Activated gamma-delta T cell (primary cell): ENCODE data around the gene USP48.
A peak's percentile ranks its signal among the peaks of the same experiment; 100 is the strongest.

Experiments
- DNase-seq: peaks from one replicate; lab custom pipeline; 2025; lab: John Stamatoyannopoulos, UW

Gene USP48

DNA sequence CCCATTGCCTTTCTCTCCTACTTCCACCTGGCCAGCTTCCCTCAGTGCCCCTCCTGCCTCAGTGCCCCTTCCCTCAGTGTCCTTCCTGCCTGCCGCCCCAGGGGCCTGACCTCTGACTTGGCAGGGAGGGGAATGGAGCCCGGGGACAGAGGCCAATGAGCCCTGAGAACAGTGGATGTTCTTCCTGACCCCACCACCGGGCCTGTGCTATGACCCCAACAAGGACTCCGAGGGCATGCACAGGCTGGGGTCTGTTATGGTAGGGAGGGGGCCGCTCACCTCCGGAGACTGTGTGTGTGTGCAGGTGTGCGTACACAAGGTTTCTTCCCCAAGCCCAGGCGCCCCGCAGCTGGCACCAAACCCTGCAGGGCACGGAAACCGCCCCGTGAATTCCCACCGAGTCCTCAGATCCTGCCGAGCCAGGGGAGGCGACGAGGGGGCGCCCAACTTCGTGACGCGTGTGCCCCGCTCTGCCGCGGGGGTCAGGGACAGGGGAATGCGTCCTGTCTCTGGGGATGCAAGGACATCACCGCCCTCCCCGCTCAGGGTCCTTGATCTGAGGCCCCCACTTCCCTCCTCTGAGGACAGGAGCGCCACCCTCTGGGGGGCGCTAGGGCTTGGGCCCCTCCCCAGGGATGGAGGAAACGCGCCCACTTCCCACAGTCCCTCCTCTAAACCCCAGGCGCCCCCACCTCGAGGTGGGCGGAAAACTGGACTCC lies 114.6 kb downstream of the USP48 start:
- no peak for DNase-seq

DNA sequence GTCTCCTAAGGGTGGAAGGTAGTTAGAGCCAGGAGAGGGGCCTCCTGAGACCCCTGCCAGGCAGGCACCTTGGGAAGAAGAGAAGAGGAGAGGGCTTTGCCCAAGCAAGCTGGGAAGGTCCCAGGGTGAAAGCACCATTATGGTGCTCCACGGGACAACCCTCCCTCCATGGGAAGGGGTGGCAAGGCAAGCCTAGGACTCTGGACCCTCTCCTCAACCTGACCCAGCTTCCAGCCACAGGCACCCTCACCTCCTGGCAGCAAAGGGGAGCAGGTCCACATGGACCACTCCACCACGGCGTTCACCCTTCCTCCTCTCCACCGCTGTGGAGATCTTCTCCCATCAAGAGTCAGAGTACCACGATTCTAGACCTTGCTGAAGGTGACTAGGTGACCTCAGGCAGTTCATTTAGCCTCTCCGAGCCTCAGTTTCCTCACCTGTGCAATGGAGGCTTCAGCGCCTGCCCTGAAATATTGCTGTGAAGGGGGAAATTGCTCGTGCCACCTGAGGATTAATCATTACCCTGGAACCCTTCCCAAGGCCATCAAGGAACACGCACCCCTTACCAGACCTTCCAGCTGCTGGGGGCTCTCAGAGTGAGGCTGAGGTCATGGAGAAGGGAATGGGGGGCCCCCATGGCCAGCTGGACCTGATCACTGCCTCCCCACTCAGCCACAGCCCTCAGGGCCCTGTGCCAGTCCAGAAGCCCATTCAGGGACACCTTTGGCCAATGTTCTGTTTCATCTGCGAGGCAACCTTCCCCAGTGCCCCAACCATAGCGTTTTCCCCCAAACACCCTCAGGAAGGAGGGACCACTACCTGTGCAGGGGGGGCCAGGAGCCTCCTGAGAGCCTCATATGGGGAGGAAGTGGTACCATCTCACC lies 115.4 kb downstream of the USP48 start:
- DNase-seq, result no peak

DNA sequence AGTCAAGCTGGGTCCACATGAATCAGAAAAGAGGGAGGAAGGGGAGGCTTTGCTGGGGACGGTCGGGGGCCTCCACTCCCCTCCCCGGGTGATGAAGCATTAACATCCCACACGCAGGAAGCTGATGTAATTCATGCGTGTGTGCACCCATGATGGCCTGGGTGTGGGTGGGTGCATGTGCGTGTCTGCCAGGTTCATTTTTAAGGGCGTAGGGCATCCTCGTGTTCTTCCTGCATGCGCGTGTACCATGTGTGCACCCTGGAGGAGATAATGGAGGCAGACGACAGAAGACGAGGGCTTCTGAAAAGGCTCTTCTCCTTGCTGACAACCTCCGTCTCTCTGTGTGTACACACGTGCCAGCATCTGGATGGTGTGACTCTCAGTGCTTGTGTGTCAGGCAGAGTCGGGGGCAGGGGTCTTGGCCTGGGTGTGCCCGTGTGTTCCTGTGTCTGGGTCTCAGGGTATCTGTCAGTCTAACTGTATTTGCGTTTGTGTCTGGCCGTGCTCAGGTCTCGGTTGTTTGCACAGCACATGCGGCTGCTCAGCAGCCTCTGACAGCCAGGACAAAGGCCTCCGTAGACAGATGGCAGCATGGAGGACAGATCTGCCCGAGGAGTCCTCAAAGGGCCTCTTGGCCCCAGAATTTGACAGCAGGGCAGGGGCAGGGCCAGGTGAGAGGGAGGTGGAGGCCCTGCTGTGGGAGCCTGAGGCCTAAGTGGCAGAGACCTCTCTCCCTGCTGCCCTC lies 116.2 kb downstream of the USP48 start:
- no peak for DNase-seq

DNA sequence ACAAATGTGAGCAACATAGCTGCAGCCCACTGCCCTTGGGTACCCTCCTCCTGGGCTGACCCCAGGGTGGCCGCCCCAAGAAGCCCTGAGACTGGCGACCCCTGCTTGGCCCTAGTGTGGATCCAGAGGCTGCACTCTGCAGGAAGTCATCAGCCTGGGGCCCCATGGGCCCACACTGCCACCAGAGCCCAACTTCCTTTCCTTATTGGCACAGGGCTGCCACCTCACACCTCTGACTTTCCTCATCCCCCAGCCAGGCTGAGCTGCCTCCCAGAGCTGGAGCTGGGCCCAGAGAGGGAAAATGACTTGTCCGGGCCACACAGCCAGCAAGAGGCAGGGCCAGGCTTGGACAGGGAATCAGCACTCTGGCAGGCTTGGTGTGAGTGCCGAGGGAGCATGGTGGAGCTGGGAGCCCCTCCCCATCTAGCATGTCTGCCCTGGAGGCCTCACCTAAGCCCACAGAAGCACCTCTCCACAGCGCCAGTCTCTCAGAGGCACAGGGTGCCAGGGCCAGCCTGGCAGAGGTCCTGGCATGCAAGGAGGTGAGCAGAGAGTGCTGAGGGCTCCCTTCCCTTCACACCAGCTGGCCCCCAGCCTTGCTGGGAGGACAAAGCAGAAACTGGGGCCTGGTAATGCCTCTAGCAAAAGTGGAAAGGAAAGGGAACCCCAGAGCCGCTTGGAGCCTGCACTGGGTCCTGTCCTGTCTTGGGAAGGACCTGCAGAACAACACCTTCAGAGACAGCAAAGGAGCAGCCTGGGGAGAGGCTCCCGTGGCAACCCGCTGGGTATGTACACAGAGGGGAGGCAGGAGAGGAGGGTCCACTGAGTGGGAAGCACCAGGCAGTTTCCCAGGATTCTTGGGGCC lies 117.0 kb downstream of the USP48 start:
- no peak for DNase-seq

DNA sequence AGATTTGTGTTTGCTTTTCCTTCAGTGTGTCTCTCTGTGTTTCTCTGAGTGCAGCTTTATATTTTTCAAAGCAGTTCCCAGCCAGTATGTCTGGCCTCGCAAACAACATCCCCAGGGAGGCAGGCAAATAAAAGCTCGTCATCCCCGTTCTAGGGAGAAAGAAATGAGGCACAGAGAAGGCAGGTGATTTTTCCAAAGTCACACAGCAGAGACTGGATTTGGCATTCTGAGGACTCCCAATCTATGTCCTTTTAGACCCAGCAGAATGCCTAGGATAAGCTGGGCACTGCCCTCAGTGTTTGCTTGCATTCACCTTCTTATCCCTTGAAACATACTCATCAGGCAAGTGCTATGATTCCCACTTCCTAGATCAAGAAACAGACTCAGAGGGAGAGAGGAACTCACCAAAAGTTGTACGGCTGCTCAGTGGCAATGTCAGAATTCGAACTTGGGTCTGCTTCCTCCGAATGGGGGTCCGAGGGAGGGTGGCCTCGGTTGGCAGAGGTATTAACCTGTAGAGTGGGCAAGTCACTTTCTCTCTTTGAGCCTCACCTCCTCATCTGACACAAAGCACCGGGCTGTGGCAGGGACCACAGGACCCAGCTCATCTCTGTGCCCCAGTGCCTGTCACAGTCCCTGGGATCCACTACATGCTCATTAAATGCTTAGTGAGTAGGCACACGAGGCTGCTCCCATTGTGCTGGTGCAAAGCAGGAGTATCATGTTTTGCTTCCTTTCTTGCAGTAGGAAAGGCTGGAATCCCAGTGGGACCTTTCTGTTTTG lies 118.0 kb downstream of the USP48 start:
- DNase-seq, result no peak

DNA sequence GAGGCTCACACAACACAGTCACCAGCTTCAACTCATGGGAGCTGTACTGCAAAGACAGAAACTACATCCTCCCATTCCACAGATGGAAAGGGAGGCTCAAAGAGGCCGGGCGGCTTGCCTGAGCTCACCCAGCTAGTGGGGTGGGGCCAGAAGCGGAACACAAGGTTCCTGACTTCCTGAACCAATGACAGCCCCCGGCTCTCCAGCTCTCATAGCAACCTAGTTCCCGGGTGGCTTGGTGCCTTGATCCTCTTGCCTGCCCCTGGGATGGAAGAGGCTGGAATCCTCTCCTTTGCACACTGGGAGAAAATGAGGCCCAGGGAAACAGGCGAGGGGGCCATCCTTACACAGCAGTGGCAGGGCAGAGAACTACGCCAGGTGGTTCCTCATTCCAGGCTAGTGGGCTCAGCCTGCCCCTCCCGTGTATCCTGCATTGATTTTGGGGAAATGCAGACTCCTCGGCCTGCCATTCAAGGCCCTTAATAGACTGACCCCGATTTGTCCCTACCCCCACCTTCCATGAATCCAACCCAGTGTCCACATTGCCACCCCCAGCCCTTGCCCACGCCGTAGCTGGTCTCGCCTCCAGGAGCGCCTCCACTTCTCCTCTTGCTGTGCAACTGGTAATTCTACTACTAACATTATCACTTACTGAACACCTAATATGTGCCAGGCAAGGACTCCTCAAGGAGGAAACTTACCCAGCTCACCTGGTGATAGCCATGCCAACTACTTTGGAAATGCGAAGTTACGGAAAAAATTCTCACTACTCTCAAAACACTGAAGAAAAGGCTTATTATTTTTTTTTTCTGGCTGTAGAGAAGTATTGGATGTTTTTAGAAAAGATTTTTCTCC lies 118.8 kb downstream of the USP48 start:
- no peak for DNase-seq

DNA sequence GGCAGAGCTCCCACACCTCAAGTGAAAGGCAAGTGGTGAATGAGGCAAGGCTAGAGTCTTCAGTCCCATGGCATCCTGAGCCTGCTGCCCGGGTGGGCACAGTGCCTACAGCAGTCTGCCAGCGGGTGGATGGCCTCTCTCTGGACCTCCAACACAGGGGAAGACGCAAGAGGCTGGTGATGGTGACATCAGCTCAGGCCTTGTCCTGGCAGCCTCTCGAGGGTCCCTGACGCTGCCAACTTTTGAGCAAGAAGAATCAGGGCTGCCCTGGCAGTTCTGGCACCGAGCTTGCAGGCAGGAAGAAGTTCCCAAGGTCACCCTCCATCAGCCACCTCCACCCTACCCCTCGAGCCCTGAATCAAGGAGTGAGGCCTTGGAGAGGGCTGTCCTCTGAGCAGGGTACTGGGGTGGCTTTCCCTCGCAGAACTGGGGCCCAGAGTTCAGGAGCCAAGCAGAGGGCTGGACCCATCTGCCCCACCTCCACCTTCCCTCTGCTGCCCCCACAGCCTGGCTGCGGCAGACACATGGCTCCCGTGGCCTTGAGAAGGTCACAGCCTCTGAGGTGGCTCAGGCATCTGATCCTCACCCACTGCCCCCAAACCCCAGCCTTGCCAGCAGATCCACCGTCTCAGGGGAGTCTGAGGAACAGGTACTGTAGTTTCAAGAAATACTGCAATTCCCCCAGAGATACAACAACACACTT lies 119.5 kb downstream of the USP48 start:
- DNase-seq, result no peak

DNA sequence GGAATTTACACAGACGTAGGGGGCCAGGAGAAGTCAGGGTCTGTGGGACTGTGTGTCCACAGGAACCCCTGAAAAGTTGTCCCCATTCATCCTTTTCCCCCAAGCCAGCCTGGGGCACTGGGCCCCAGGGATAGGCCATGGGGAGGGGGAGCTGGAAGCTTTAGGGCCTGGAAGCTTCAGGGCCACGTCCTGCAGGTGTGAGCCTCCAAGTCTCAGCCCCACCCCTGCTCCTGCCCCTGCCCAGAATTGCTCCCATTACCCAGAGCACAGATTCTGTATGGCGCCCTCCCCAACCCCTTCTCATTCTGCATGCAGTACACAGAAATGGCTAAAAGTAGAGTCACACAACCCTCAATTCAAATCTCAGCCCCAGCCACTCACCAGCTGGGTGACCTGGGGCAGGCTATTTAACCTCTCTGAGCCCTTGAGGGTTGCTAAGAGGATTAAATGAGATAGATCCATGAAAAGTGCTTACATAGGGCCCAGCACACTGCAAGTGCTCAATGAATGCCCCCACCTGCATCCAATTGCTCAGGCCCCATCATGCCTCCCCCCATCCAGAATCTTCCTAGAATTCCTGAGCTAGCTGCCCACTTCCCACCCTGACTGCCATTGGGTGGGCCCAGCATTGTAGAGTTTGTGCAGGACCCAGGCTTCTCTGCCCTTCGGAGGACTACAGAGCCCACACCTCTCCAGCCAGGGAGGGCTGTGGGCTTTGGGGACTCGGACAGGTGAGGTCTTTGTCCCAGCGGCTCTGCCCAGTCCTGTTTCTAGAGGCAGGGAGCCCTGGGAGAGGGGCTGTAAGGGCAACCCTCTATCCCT lies 120.3 kb downstream of the USP48 start:
- DNase-seq, result no peak

DNA sequence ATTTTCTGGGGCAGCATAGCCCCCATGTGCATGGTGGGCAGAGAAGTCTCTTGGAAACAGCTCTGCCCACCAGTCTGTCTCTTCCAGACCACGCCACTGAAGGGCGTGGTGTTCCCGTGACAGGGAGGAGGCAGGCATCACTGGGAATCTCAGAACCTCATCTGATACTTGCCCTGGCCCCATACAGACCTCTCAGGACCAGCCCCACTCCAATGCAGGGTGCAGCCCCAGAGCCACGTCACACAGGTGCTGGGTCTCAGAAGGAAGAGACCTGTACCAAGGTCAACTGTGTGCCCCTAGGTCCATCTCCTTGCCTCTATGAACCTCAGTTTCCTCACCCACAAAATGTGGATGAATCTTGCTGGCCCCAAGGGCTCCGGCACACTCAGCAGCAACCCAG lies 121.1 kb downstream of the USP48 start:
- no peak for DNase-seq

DNA sequence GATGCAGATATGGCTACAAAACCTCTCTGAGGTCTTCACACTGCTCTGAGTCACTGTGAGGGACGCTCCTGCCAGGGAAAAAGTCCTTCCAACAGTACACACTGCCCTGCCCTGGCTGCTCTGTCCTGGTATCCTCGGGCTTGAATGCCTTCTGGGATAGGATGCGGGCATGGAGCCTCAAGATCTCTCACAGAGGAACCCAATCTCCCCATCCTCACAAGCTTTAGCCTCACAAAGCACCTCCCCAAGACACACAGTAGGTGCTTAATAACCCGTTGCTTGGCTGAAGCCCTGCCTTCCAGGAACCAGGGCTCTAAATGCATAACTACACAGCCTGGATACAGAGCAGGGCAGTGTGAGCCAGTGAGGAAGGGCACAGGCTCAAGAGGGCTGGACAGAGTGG lies 123.0 kb downstream of the USP48 start:
- no peak for DNase-seq

DNA sequence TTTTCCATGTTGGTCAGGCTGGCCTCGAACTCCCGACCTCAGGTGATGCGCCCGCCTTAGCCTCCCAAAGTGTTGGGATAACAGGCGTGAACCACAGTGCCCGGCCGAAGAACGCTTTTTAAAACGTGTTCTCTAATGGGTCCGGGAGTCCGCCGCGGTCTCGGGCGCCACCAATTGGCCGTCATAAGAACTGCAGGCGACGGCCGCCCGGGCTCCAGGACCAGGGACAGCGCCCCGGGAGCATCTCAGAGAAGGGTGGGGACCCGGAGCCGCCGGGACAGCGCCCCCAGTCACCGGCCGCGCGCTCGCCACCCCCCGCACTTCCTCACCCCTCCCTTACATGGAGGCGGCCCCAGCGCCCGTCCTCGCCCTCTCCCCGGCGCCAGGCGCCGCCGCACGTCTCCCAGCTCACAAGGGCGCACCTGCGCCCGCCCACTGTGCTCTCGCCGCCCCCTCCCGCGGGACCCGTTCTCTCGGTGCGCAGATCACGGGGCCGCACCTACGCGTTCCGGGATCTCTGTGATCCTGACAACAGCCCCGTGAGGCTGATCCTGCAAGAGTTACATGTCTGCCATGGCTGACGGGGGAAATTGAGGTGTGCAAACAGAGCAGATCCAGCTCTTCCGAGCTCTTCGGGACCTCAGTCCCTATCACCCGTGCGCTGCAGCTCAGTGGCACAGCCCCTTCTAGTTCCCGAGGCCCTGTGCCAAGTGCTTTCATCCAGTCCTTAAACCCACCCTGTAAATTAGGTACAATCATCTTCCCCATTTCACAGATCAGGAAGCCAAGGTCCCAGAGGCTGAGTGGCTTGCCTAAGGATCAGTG lies 123.6 kb downstream of the USP48 start:
- peak; percentile 67 for DNase-seq

DNA sequence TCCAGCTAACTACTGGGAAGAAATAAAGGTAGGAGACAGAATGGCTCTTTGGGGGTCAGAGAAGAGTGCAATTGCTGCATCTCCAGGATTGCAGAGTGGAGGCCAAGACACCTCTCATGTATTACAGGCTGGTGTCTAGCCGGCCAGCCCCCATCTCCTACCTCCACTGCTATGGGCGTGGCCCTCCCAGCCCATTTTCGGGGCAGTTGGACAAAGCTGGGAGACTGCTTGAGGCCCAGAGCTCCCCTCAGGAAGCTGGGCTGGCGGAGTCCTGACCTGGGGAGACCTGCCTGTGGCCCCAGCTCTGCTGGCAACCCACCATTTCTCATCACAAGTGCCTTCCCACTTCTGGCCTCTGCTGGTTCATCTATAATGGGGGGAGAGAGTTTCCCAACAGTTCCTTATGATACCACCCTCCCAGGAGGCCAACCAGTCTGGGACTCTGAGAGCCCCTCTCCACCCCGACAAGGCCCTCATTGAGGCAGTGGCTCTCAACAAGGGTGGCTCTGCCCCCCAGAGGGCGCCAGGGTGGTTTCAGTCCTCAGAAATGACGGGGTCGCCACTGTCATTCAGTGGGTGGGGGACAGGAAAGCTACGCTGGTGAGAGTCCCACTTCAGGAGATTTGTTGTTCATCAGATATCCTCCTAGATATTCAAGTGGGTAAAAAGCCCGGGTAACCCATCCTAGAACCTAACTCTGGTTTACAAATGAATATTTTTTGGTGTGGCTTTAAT lies 125.3 kb downstream of the USP48 start:
- no peak for DNase-seq

DNA sequence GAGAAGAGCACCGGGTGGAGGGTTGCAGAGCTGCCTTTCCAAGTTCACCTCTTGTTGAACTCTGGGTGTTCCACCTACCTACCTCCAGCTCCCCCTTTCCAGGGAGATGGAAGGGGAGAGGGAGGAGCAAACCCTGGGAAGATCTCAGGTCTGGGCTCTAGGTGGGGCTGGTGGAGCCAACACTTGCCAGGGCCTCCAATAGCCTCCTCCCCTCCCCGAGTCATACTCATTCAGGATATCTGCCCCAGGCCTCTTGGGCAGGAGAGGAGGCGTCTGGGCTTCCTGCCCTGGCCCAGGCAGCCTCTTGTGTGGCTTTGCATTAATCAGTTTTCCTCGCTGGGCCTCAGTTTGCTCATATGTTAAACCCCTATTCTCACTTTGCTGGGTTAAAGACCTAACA lies 127.2 kb downstream of the USP48 start:
- no peak for DNase-seq

DNA sequence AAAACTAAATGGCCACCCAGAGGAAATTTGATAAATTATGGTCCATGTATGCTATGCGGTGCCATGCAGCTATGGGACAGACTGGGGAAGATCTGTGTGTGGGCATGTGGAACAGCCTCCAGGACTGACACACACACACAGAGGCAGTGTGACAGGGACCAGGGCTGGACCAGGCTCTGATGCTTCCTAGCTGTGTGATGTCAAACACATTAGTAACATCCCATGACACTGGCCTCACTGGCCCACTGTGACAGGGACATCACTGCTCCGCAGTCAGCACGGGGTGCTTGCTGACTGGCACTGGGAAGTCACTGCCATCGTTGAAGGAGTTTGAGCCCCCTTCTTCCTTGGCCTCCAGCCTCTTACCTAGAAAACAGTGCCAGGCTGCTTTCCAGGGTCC lies 127.7 kb downstream of the USP48 start:
- DNase-seq, result no peak

DNA sequence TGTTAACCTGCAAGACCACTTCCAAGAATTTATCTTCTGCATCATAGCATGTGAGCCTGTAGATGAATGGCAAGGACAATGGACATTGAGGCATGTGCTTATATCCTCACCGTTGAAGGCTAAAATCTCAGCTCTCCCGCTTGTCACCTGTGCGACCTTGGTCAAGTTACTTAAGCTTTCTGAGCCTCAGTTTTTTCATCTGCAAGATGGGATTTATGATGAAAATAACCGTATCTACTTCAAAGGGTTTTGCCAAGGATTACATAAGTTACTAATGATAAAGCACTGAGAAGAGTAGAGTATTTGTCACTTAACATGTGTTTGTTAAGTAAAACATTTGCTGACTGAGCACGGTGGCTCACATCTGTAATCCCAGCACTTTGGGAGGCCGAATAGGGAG lies 128.7 kb downstream of the USP48 start:
- DNase-seq, result no peak

DNA sequence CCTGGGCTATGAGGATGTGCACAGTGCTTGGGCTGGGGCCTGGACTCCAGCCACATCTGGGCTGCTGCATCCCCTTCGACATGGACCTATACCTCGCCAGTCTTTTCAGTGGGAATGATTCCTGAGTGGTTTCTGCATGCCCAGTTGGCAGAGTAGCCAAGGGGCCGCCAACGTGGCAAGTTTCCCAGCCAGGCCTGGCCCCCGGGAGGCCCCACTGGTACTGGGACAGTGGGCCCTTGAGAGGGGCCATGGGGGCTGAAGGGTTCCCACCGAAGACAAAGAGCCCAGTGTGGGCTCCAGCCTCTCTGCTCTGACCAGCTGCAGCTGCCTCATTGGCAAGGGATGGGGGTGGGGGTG lies 129.2 kb downstream of the USP48 start:
- DNase-seq, result no peak
